Activated CD4-positive, alpha-beta T cell treated with anti-CD3 and anti-CD28 coated beads, Interleukin-2, Interleukin-6, amounts not matched to agents 100 ng/mL and 50 ng/mL, durations not matched to agents 16 hours and 8 hours (primary cell): Measurements from ENCODE around the gene B3GAT3.
A peak's percentile ranks its signal among the peaks of the same experiment; 100 is the strongest.
"Not testable (repeated sequence)": the region's sequence is repeated elsewhere in the genome, so short reads cannot be mapped to it uniquely, and the experiment has no call there.

ENCODE experiments used
- DNase-seq: peaks from one replicate; pipeline ENCODE4 v3.0.0-alpha.2; 2020

Gene B3GAT3

DNA sequence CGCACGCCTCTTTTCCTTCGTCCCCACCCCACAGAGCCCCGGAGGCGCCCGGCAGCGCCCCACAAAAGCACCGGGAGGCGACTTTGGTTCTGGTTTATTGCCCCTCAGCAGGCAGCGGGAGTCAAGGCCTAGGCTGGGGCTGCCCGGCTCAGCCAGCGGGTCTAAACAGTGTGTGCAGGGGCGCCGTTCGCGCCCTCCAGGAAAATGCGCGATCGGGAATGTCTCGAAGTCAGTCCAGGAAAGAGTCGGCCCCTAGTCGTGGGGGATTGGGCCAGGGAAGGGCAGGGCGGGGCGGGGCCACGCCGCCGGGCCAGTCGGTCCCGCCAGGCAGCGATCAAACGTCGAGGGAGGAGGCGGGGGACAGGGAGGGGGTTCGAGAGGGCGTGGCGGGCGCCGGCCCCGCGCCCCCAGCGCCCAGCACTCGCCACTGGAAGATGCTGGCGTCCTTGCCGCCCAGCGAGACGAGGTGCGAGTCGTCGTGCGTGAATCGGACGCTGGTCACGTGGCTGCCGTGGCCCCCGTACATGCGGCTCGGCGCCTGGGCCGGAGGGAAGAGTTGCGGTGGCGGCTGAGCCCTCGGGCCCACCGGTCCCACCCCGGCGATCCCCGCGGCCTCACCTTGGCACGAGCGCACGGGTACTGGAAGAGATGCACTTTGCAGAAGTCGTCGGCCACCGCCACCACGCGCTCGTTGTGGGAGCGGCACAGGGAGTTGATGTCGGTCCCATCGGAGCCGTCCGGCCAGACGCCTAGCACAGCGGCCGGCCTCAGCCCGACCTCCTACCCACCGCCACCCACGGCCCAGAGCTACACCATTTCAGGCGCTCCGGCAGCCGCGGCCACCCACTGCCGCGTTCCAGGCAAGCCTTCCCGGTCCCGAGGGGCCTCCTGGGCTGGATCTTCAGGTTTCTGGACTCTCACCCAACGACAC lies 19.4 kb downstream of the B3GAT3 start:
- DNase-seq = peak; percentile 64

GRCh38 chr11:62601372-62602140 lies 20.2 kb downstream of the B3GAT3 start, which contains the start of gene MTA2:
MTA2 (minus strand) TSS chr11:62601865; CDS start chr11:62601450, 415 bp downstream.
- peak; percentile 100 for DNase-seq

DNA sequence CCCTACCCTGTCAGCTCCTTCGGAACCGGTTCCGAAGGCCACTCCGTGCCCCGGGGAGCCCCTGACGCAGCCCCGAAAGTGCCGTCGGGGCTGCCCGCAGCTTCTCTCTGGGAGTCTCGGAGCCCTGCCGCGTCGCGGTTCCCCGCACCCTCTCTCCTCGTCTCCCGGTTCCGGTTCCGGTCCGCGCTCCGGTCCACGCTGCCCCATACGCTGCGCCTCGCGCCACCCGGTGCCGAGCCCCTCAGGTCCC lies 20.7 kb downstream of the B3GAT3 start:
- peak; percentile 64 for DNase-seq

DNA sequence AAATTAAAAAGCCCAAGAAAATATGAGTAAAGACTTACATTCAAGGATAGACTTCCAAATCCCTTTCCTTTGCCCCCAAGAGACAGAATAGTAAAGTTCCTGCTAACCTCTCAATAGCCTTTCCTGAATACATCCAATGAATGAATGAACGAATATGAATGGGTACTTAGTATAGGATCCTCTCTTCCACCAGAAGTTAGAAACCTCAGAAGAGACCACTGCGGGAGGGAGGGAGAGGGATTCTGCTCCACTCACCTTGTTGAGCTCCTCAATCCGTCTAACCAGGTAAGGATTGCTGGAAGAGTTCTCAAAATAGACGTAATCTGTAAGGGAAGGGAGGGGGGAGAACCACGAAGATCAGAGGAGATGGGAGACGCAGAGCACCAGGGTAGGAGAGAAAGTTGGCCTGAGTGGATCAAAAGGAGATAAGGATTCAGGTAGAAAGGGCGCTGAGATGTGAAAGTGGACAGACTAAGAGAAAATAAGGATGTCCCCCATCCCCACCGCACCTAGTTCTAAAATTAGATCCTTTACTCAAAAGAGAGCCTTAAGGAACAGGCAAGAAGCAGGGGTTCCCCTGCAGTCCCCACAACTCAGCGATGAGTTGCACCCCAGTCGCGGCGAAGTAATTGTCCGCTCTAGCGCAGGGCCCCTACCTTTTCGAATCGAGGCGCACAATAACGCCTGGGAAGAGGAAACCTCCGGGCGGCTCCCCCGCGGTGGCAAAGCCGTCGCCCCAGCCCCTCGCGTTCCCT lies 21.2 kb downstream of the B3GAT3 start:
- peak; percentile 39 for DNase-seq

DNA sequence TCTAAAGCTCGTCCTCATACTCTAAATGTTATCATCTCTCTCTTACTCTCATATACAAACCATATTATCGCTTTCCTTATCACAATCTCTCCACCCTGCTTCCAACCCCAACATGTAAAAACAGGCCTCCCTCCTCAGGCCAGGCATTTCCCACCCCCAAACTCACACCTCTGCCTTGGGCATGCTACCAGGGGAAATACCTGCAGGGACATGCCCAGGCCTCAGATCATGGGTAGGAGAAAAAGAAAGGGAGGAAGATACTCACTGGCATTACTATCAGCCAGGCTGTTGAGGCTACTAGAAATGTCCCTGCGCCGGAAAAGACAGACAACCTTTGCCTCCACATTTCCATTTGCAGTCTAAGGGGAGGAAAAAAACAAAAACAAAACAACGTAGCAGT lies 21.9 kb downstream of the B3GAT3 start:
- peak; percentile 42 for DNase-seq

- peak; percentile 99 for DNase-seq
Measured at GRCh38 chr11:62599069-62599696, 22.6 kb downstream of the B3GAT3 start.

DNA sequence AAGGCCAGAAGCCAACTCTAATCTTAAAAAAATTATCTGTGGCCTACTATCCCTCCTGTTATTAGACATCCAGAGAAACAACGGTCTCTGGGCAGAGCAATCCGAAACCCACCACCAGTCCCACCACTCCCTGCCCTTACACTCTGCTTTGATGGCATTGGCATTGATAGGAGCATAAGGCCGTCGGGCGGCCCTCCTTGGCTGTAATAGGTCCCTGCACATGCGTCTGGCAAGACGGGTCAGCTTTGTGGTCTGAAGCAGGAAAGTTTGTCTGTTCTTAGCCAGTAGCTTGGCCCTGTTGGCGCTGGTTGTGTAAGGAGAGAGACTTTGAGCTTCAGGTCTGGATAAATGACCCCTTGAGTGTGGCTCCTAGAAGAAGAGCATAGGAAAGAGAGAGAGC lies 26.7 kb downstream of the B3GAT3 start:
- no peak for DNase-seq

- peak; percentile 84 for DNase-seq
Measured at GRCh38 chr11:62593434-62594044, 28.2 kb downstream of the B3GAT3 start.

DNA sequence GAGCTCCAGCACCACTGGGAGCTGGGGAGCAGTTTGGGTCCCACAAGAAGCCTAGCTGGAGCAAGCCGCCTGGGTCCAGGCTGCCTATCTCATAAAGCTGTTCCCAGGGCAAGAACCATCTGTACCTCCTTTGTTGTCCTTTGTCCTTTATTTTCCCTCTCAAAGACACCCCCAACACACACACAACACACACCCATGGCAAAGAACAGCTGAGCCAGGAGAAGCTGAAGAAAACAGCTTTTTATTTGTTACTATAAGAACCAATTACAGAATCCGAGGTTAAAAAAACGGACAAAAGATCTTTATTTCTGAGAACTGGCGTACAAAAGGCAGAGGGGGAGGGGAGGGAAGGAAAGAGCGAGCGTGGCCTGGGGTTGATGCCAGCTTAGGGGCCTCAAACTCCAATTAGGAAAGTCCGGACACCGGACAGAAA lies 28.8 kb downstream of the B3GAT3 start:
- no peak for DNase-seq

DNA sequence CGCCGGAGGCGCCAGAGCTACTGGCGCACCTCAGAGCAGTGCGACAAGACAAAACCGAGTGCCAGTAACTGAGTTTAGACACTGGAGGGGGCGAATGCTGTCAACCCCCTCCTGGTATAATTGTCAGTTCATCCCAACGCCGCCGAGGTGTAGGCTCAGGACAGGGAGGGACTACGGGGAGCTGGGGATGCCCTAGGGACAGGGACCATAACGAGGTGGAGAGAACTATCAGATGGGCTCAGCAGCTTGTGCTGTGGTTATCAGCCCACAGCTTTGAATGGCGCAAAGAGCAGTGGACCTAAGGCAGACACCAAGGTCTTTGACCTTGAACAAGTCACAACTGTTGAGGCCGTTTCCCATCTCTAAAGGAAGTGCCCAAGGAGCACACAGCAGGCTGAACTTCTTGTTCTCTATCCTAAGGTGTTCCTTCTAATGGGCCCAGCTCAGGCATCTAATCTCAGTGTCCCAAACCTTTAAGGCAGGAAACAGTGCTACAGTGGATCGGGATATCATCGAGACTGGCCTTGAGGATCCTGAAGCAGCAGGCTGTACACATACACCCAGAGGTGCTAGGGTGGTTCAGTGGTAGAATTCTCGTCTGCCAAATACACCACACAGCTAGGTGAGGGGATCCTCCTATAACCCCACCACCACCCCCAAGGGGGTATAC lies 29.5 kb downstream of the B3GAT3 start:
- DNase-seq = no peak

- DNase-seq = peak; percentile 98
Measured at GRCh38 chr11:62591448-62592145, 30.2 kb downstream of the B3GAT3 start, which contains the start of gene TUT1. TUT1 (minus strand) TSS chr11:62591523; CDS start chr11:62591485, 38 bp downstream.

- DNase-seq = peak; percentile 48
Measured at GRCh38 chr11:62588966-62589637, 32.7 kb downstream of the B3GAT3 start.

DNA sequence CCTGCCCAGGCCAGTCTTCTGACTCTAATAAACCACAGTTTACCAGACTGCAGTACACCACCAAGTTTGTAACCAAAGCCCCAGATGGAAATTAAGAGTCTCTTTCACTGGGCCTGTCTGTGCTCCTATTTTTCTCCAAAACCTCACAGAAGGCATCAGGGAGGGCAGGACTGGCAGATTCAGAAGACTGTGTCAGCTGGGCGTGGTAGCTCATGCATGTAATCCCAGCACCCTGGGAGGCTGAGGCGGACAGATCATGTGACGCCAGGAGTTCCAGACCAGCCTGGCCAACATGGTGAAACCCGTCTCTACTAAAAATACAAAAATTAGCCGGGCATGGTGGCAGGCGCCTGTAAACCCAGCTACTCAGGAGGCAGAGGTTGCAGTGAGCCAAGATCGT lies 36.4 kb downstream of the B3GAT3 start:
- not testable (repeated sequence) for DNase-seq

DNA sequence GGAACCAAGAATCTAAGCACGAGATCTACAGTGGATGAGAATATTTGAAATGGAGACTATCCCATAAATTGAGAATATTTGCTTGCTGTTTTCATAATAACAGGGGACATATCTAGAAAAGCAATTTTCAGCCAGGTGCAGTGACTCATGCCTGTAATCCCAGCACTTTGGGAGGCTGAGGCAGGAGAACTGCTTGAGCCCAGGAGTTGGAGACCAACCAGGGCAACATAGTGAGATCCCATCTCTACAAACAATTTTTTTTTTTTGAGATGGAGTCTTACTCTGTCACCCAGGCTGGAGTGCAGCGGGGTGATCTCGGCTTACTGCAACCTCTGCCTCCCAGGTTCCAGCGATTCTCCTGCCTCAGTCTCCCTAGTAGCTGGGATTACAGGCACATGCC lies 40.1 kb downstream of the B3GAT3 start:
- not testable (repeated sequence) for DNase-seq

GRCh38 chr11:62580959-62581715 lies 40.6 kb downstream of the B3GAT3 start:
- no peak for DNase-seq

DNA sequence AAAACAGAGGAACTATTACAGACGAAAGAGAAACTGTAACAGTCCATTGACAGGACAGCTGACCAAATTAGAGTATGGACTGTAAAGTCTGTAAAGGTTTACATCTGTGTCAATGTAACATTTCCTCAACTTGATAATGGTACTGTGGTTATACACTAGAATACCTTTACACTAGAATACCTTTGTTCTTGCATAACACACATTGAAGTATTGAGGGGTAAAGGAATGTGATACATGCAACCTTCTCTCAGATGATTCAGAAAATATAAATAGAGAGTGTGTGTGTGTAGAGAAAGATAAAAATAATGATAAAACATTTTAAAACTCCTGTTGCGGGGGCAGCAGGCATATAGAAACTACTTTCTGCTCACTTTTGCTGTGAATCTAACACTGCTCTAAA lies 42.5 kb downstream of the B3GAT3 start:
- DNase-seq = no peak

GRCh38 chr11:62578541-62578940 lies 43.2 kb downstream of the B3GAT3 start:
- DNase-seq = no peak

DNA sequence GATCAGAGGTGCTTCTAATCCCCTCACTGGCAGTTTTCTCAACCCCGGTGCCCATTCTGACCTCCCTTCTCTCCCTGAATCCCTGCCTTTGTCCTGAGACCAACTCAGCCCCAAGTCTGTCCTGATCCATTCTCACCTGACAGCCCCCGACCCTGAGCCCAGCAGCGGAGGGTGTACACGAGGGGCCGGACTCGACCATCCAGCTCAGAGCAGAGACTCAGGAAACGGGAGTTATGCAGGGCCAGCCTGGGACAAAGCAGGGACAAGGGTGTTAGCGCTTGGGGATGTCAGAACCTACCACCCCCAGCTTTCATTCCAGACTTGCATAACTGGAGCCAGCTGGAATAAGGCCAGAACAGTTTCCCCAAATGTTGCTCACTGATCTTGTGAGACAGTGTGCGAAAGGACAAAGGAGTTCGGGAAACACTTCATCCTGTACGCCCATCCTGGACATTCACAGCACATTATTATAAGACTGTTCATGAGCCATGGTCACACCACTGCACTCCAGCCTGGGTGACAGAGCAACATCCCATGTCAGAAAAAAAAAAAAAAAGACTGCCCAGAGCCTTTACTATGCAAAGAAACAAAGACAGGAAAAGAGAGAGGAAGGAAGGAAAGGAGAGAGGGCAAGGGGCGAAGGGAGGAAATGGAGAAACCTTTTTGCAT lies 44.6 kb downstream of the B3GAT3 start:
- no peak for DNase-seq

DNA sequence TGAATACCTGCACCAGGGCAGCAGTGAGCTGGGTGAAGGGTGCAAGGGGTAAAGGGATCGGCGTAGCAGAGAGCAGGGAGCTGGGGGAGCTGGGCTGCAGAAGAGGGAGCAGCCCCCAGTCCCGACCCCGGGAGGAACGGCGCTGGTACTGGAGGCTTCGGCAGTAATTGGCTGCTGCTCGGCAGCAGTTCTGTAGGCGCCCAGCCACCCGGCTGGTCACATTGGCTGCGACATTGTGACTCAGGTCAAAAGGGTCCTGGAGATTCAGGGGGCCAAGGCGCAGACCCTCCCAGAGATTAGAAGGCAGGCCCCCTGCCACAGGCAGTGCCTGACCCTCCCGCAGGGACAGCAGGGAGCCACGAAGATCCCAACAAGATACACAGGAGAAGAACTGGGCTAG lies 45.9 kb downstream of the B3GAT3 start:
- DNase-seq = no peak
